Measurements from ENCODE around the gene HOXC10. TPM values are rescaled to one million over a fixed set of nuclear protein-coding genes. Genes with fewer than 3 reads are reported as not detected.

The HOXC10 gene
- polyA plus RNA-seq, 5 donors, result 1.2 to 2.6 TPM; not detected in 3

DNA sequence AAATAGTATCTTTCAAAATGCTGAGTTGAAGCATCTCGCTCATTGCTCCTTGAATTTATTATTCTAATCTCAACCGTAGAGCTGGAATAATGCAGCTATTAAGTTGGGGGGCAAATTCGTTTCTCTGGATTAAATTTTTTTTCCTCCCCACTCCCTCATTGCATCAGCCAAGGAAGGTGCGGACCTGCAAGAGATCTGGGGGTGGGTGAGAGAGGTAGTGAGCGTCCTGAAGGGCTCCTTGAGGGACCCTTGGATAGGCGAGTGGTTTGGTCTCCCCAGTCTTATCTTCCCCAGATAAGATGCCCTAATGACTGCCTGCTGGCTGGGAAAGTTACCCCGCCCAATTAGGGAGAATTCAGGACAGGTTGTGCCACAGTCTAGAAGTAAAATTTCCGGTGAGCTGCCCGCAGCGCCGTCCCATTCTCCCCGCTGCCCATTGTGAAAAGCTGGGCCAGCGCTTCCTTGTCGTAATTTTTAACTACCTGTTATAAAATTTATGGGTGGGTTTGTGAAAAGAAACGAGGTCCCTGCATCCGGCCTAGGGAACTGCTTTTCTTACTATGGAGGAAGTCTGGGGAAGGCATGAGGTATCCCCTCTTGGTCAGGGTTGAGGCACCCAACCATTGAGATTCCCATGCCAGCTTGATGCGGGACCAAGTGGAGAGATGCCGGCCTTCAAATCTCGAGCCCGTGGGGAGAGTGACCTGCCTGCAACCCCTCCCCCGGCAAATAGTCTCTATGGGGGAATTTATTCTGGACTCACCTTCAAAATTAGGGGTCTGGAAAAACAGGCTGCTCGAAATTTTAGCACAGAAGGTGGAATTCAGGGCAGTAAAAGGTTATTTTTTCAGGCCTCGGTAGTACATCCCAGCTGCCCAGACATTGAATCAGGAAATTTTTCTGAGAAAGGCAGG lies 30.3 kb downstream of the HOXC10 start:
- DNase-seq, result peak in 1 of 2 donors; percentile 15

GRCh38 chr12:54016051-54016450 lies 31.1 kb downstream of the HOXC10 start:
- DNase-seq, result no peak

GRCh38 chr12:54016478-54016964 lies 31.6 kb downstream of the HOXC10 start:
- DNase-seq, result no peak

- no peak for DNase-seq
These were observed 32.3 kb downstream of the HOXC10 start for GRCh38 chr12:54017027-54017788.

DNA sequence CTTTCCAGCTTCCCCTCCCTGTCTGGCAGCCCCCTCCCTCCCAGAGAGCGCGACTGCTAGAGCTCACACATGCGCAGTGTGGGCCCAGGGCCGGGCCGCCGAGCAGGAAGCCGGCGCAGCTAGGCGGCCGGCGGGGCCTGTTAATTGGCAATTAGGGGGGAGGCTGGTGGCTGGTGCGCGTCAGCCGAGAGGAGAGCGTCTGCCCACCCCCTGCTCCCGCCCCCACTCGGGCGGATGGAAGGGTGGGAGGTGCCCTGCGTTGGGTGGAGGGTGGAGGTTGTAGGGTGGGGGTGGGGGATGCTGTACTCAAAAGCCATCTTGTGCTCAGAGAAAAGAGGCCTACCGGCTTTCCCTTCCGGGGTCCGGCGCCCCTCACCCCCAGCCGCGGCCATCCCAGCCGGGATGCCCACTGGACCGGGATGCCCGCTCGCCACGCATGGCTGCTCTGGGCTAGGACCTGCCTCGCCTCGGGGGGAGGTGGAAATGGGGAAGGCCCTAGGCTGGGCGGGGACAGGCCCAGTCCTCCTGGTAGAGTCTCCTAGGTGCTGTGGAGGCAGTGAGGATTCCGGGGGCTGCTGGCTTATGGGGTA lies 33.0 kb downstream of the HOXC10 start:
- DNase-seq, result peak in 1 of 2 donors; percentile 71

- DNase-seq, result no peak
These were observed 33.6 kb downstream of the HOXC10 start for GRCh38 chr12:54018468-54018984.

- no peak for DNase-seq
These were observed 34.3 kb downstream of the HOXC10 start for GRCh38 chr12:54019091-54019811.

DNA sequence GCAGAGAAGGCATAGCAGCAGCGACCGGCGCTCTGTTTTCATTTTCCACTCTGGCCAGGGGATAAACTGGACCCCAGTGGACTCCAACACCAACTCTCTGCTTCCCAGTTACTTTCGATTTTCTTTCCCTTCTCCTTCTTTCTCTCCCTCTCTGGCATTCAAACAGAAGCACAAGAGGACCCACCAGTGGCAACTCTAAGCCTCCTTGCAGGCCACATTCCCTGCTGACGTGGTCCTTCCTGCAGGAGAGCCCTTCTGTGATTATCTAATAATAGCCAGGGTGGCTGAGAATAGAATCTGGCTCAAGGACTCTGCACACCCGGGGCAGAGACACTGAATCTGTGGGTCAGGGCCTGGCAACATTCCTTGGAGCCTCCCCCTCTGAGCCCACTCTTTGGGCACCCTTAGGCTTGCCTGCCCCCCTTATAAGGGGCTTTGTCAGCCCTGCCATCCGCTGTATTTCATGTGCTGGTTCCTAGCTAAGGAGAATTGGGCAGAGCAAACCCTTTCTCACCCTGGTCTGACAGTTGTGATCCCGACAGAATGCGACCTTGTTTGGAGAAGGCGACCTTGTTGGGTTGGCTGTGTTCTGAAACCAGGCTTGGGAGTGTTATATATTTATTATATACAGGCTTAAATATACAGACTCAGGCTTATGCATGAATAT lies 35.1 kb downstream of the HOXC10 start:
- DNase-seq, result no peak

DNA sequence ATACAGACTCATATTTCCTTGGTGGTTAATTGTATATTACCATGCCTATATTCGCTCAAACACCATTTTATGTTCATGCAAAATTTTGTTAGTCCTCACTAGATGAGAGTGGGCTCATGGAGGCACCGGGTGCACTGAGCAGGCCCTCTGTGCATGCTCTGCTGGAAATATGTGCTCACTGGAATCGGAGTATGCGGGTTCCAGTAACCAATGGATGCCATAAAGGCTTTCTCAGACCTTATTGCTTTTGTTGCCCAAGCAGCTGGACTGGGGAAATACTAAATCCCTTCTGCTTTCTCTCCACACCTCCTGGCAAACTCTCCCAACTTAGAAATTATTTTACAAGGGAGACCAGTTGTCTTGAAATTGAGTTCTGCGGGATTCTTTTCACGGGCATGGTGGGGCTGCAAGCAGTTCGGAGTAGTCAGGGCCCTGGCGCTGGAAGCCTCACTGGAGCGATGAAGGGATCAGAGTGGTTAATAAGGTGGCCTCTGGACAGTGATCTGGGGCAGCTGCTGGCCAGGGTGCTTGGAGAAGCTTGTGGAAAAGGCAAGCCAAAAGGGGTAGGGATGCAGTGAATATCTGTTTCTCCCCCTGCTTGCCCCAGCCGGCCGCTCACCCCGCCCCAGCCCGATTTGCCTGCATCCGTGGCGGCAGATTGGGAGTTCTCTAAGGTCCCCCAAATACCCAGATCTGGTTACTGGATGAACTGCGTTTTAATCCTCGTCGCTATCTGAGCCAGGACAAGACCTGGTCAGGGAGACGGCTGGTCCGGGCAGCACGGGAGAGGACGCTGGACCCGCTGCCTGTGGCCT lies 35.9 kb downstream of the HOXC10 start:
- DNase-seq, result no peak

DNA sequence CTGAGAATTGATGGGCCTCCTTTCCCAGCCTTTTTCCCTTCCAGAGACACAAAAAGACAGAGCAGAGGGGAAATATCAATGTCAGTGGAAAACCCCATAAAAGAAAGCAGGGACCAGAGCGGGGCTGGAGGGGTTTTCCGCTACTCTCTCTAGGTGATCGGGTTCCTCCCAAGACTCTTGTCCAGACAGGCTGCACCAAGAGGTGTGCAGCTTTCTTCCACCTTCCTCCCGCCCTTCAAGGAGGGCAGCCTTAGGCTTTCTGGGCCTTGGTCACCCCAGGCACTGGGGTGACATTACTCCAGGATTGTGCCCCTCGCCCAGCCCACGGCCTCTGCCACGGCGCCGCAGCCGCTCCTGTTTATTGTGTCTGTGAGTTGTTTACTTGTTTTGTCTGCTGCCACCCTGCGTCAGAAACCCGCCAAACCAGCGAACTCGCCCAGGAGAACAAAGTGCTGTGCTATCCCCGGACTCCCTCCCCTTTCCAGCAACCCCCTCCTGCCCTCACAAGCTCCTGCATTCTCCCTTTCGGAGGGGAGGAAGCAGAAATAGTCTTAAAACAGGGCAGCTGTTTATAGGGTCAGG lies 36.6 kb downstream of the HOXC10 start:
- no peak for DNase-seq

GRCh38 chr12:54022960-54023884 lies 38.3 kb downstream of the HOXC10 start:
- DNase-seq, result no peak

- no peak for DNase-seq
These were observed 39.2 kb downstream of the HOXC10 start for GRCh38 chr12:54024127-54024526.

DNA sequence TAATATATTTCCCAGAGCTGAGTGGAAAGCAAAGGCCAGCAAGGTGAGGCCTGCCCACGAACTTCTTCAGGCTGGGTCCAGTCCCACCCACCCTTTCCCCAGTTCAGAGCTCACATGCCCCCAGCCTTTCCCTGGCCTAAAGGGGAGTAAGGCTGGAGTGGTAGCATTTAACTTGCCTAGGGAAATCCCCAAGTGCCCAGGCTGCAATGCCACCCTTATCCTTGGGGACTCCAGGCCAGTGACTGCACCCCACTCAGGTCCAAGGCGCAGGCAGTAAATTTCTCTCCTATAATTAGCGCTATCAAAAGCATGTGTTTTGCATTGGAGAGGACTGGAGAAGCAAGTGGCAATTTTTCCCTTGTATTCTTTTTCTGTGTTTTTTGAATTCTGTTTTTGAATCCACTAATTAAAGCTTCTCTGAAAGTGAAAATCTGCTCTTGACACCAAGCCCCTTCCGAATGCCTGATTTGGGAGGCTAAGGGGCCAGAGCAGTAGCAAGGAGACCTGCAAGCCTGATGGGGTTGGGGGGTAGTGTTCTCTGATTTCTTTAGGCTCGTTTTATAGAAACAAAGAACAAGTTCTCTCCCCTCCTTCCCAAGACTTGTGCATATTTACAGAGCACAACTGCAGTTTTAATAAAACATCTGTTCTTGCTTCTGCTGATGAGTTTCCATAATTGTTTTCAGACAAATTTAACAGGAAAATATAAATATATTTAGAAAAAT lies 39.8 kb downstream of the HOXC10 start:
- DNase-seq, result no peak

- DNase-seq, result no peak
These were observed 40.8 kb downstream of the HOXC10 start for GRCh38 chr12:54025499-54026405.

GRCh38 chr12:54026640-54027441 lies 41.9 kb downstream of the HOXC10 start:
- DNase-seq, result no peak

DNA sequence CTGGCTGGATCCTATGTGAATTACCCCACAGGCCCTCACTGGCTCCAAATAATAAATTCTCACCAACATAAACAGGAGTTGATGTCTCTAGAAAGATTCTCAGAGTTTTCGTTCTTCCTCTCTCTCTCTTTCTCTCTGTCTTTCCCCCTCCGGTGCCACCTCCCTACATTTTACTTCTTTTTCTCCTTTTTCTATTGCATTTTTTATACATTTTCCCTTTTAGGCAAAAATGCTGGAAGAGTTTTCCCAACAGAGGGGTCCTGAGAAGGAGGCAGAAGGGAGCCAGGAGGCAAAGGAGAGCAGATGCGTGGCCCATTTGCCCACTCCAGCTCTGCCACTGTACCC lies 42.5 kb downstream of the HOXC10 start:
- no peak for DNase-seq
